ENCODE measurements around the gene NFYA. TPM values are rescaled to one million over a fixed set of nuclear protein-coding genes. Genes with fewer than 3 reads are reported as not detected.

The NFYA gene
- total and polyA plus RNA-seq, 2 of the 13 experiments (the other 11 are each of a cell fraction or from before 2014, with no cell fraction given): 16.0 to 22.9 TPM

DNA sequence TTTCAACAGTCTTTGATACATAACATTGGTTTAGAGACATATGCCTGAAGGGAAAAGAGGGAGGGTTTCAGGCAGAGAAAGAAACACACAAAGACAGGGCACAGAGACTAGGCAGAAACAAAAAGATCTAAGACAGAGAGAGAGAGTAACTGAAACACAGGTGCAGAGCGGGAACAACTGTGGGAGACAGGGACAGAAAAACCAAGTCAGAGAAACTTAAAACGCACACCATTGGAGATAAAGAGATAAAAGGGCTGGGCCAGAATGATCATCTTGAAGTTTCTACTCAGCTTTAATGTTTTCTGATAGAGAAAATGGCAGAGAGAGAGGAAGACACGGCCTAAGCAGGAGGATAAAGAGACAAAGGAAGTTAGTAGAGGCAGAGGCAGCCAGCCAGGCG, 45.5 kb upstream of the NFYA start:
- H3K79me2 ChIP-seq (ENCODE audit: insufficient read depth, low read length): no peaks in the 10 kb centered on the region
- no peak for FAIRE-seq
- H3K27ac ChIP-seq (ENCODE audit: extremely low read length, insufficient read depth, low read length): no peak overlapping the region
- WGBS (ENCODE audit: low lambda C conversion rate): 88% methylated on average over 4 of the region's 4 CpGs
- no TSS peak for BruUV-seq (replicated peaks)
- no peak for DNase-seq (ENCODE audit: low spot score)
- no peak overlapping the region for H3K4me2 ChIP-seq (ENCODE audit: low read depth, low read length)
- no peak overlapping the region for H3K4me3 ChIP-seq (replicated peaks in 1 of 3; ENCODE audit: insufficient read depth in 1 of 3, low read depth in 2 of 3, low read length in 3 of 3)
- H4K20me1 ChIP-seq (ENCODE audit: insufficient read depth, low read length): no peaks in the 10 kb centered on the region
- H3K9ac ChIP-seq (ENCODE audit: insufficient read depth, low read depth, low read length): no peak overlapping the region
- POLR2A ChIA-PET: interaction anchor here (0.9 to 1.6 kb wide), 4 partner anchors 13 to 45 kb away, joined by 3 to 7 read pairs (median 6); partner anchors contain the start of genes NFYA and OARD1
- no peaks in the 10 kb centered on the region for H3K9me3 ChIP-seq (ENCODE audit: low read length)
- peaks cover 20% of the 10 kb centered on the region for H3K4me1 ChIP-seq (ENCODE audit: insufficient read depth, low read length)
- no peaks in the 10 kb centered on the region for H3K36me3 ChIP-seq (replicated peaks in 1 of 2; ENCODE audit: control insufficient read depth in 1 of 2, insufficient read depth in 2 of 2, low read length in 2 of 2)
- H2AFZ ChIP-seq (ENCODE audit: low read length): no peak overlapping the region
- intact Hi-C loops (cut with micrococcal nuclease; ENCODE audit: unreplicated experiment): loop anchor here (1.0 to 5.0 kb wide), 3 partner anchors 21 to 180 kb away; no protein-coding TSS in a partner anchor
- in situ Hi-C loops (cut with HindIII; ENCODE audit: extremely low pct_ligation_motif_present, low pct_unique_long_range_greater_than_20kb): loop anchor here (25.0 kb wide), 1 partner anchor 690 kb away; no protein-coding TSS in a partner anchor
- no peaks in the 10 kb centered on the region for H3K27me3 ChIP-seq (ENCODE audit: control insufficient read depth in 1 of 2, insufficient read depth in 2 of 2, low read length in 2 of 2)
- no peak for ATAC-seq
- TF ChIP-seq ZNF160 (CRISPR knock-in tag; IDR thresholded peaks at IDR 0.05) (no peak), PLRG1 (conservative IDR thresholded peaks at IDR 0.05) (no peak), FOXK1 (CRISPR knock-in tag; IDR thresholded peaks at IDR 0.05; ENCODE audit: borderline replicate concordance, low read depth) (no peak), ZBTB14 (CRISPR knock-in tag; IDR thresholded peaks at IDR 0.05) (no peak), NCOA1 (CRISPR knock-in tag; IDR thresholded peaks at IDR 0.05) (no peak), ATF6 (CRISPR knock-in tag; conservative IDR thresholded peaks at IDR 0.05) (no peak), GATAD1 (CRISPR knock-in tag; IDR thresholded peaks at IDR 0.05) (no peak)
- CTCF ChIA-PET (ENCODE audit: low intra/inter-chr PET ratio, low total read pairs): interaction anchor here (1.1 to 3.0 kb wide), 7 partner anchors 21 to 202 kb away, joined by 3 to 56 read pairs (median 6); no protein-coding TSS in a partner anchor
